Stomach (tissue), 4 donors: ENCODE data around the gene TTC34.

Experiments used
- POLR2A ChIP-seq, 4 donors: fragments of 450-650 bp; IDR thresholded peaks; one replicate each; pipeline ENCODE4 v1.6.1; 2016; ENCODE audit warnings: antibody characterized with exemption in 4 of 4, control low read depth in 2 of 4, mild to moderate bottlenecking in 1 of 4, moderate library complexity in 1 of 4
- POLR2AphosphoS5 ChIP-seq, 3 donors: sonication (generic); formaldehyde crosslinking; IDR thresholded peaks; one replicate each; pipeline ENCODE4 v1.6.1; 2016; ENCODE audit warnings: antibody characterized with exemption in 3 of 3
- TF ChIP-seq, protein P1 (sequence below), 7 experiments: fragments of 450-650 bp in 4 of 7; fragments of 200-600 bp in 3 of 7; sonication (generic) in 3 of 7; IDR thresholded peaks; one replicate each; pipeline ENCODE4 v1.5.1; 2016 to 2019; ENCODE audit warnings: antibody characterized with exemption in 7 of 7, control low read depth in 2 of 7, mild to moderate bottlenecking in 1 of 7

DNA sequence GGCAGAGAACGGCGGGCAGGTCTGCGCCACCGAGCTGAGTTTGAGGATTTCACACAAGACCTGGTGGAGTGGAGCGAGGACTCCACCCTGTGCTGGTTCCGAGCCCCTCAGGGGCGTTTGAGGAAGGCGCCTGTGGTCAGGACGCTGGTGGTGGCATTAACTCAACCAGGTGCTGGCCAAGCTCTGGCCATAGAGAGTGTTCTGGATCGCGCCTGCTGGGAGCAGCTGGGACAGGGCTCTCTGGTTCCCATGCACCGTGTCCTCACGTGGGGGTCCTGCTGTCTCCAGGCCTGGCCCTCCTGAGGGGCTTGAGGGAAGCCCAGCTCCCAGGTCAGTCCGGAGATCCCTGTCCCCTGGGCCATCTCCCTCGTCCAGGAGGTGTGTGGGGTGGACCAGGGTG, 24.8 kb upstream of the TTC34 start:
- TF ChIP-seq, protein P1, sequence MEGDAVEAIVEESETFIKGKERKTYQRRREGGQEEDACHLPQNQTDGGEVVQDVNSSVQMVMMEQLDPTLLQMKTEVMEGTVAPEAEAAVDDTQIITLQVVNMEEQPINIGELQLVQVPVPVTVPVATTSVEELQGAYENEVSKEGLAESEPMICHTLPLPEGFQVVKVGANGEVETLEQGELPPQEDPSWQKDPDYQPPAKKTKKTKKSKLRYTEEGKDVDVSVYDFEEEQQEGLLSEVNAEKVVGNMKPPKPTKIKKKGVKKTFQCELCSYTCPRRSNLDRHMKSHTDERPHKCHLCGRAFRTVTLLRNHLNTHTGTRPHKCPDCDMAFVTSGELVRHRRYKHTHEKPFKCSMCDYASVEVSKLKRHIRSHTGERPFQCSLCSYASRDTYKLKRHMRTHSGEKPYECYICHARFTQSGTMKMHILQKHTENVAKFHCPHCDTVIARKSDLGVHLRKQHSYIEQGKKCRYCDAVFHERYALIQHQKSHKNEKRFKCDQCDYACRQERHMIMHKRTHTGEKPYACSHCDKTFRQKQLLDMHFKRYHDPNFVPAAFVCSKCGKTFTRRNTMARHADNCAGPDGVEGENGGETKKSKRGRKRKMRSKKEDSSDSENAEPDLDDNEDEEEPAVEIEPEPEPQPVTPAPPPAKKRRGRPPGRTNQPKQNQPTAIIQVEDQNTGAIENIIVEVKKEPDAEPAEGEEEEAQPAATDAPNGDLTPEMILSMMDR (IDR thresholded peaks at IDR 0.05) = no peak
- TF ChIP-seq POLR2AphosphoS5 (IDR thresholded peaks at IDR 0.05) = no peak
- no peak for TF ChIP-seq POLR2A (IDR thresholded peaks at IDR 0.05)
